BLaER1 treated with 17β-estradiol and CSF1 and Interleukin-3, amounts not matched to agents 10 nM and 100 nM (cell line): ENCODE data around the gene RALBP1.

Experiments
- H3K27ac ChIP-seq, 11 experiments: shearing (Covaris generic); formaldehyde crosslinking; 2 replicates each; pipeline ENCODE4 v1.8.1; 2022
- H3K27me3 ChIP-seq, 11 experiments: shearing (Covaris generic); formaldehyde crosslinking; 2 replicates each; pipeline ENCODE4 v1.8.1; 2022
- H3K36me3 ChIP-seq, 11 experiments: shearing (Covaris generic); formaldehyde crosslinking; 2 replicates each; pipeline ENCODE4 v1.8.1; 2022
- H3K4me1 ChIP-seq, 10 experiments: shearing (Covaris generic); formaldehyde crosslinking; 2 replicates each; pipeline ENCODE4 v1.8.1; 2022
- H3K4me2 ChIP-seq, 11 experiments: shearing (Covaris generic); formaldehyde crosslinking; 2 replicates each; pipeline ENCODE4 v1.8.1; 2022
- H3K4me3 ChIP-seq, 10 experiments: shearing (Covaris generic); formaldehyde crosslinking; 2 replicates each; pipeline ENCODE4 v1.8.1; 2022
- H3K9ac ChIP-seq, 11 experiments: shearing (Covaris generic); formaldehyde crosslinking; 2 replicates each; pipeline ENCODE4 v1.8.1; 2022
- H3K9me3 ChIP-seq, 11 experiments: shearing (Covaris generic); formaldehyde crosslinking; replicated peaks in 1 of 11; 2 replicates each; pipeline ENCODE4 v1.8.1; 2022
- H4K20me1 ChIP-seq, 11 experiments: shearing (Covaris generic); formaldehyde crosslinking; 2 replicates each; pipeline ENCODE4 v1.8.1; 2022
- Cebpa-rat ChIP-seq, 11 experiments: shearing (Covaris generic); IDR thresholded peaks; 2 replicates each; pipeline ENCODE4 v1.8.1; 2022

Gene RALBP1

DNA sequence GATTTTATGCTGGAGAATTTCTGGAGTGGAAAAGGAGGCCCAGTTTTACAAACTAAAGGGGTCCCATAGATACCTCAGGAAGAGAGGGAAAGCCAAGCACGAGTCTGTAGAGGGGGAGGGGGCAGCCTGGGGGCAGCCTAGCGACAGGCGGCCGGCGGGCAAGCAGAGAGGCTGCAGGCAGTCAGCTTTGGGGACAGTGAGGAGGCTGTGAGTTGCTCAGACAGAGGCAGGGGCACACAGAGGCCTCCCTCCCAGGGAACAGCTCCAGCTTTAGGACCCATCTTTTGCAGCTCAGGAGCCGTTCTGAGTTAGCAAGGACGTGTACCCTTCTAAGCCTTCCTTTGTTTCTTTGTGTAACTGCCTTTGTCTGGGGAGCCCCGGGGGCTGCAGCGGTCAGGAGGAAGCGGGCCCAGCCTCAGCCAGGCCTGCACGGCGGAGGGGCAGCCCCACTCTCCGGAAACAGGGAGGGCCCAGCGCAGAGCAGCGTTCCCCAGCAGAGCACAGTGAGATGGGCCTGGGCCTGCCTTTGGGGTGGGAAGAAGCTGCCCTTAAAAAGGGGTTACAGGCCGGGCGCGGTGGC lies 41.1 kb upstream of the RALBP1 start:
- H3K9ac ChIP-seq = peak overlapping the region in 4 of 11 experiments; percentile 36 to 52 (median 44); a peak in 3 of 22 replicates
- no peaks in the 10 kb centered on the region for H4K20me1 ChIP-seq
- H3K4me3 ChIP-seq = no peak overlapping the region
- H3K4me2 ChIP-seq = peak overlapping the region in 8 of 11 experiments; percentile 15 to 71 (median 47); a peak in 10 of 22 replicates
- peak overlapping the region in 6 of 11 experiments; percentile 7 to 69 (median 52); a peak in 6 of 22 replicates for H3K27ac ChIP-seq
- H3K36me3 ChIP-seq = no peaks in the 10 kb centered on the region
- H3K27me3 ChIP-seq = no peaks in the 10 kb centered on the region
- peaks cover 7 to 17% (median 14%) of the 10 kb centered on the region in 10 experiments; a peak in 19 of 20 replicates for H3K4me1 ChIP-seq
- H3K9me3 ChIP-seq = peaks cover 11 to 38% (median 22%) of the 10 kb centered on the region in 11 experiments; a peak in 21 of 22 replicates
- TF ChIP-seq Cebpa-rat (IDR thresholded peaks at IDR 0.05) = no peak

DNA sequence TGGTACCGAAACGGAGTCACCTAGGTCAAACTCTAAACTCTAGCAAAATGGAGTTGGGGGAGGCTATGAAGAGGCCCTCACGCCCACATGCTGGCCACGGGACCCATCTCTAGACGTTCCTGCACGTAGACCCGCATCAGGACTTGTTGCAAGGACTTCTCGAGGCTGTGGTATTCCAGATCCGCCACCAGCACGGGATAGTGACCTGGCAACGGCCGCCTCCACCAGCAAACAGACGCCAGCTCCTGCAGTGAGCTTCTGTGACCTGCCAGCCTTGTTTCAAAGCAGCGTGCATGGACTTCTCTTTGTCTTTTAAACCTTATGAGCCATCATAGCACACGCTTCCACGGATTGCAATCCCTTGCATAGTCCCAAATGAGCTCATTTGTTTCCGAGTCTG lies 40.3 kb upstream of the RALBP1 start:
- no peak overlapping the region for H3K27ac ChIP-seq
- H3K4me1 ChIP-seq = peaks cover 7 to 17% (median 14%) of the 10 kb centered on the region in 10 experiments; a peak in 19 of 20 replicates
- no peaks in the 10 kb centered on the region for H3K27me3 ChIP-seq
- H3K9ac ChIP-seq = no peak overlapping the region
- peaks cover 8 to 38% (median 22%) of the 10 kb centered on the region in 11 experiments; a peak in 21 of 22 replicates for H3K9me3 ChIP-seq
- no peak for TF ChIP-seq Cebpa-rat (IDR thresholded peaks at IDR 0.05)
- no peak overlapping the region for H3K4me2 ChIP-seq
- no peaks in the 10 kb centered on the region for H3K36me3 ChIP-seq
- H4K20me1 ChIP-seq = no peaks in the 10 kb centered on the region
- no peak overlapping the region for H3K4me3 ChIP-seq

DNA sequence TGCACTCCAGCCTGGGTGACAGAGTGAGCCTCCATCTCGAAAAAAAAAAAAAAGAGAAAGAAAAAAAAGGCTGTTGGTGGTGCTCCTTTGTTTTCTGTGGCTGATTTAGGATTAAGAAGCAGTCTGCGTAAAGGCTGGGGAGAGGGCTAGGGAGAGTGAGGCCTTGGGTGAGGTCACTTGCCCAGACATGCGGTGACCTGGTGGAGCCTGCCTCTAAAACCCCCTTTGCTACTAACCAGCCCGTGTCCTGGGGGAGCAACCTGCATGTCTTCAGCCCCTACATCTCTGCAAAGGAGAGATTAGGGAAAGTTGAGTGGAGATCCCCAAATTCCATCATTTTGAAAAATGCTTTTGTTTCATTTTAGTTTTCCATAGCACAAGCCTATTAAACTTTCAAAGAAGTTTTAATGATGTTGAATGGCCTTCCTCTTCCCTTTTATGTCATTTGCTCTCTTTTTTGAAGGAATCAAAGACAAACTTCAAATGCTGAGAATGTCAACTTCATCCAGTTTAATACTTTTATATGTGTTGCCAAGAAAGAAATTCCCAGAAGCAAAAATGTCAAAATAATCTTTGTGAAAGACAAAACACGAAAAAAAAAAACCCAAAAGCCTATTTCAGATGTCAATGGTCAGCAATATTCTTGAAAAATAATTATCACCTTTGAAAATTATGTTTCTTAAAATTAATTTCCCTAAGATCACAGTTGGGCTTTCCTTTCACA lies 38.9 kb upstream of the RALBP1 start:
- Histone ChIP-seq H3K4me3 (no peak overlapping the region), H3K36me3 (no peaks in the 10 kb centered on the region), H3K9ac (no peak overlapping the region), H4K20me1 (no peaks in the 10 kb centered on the region), H3K4me2 (no peak overlapping the region), H3K27me3 (no peaks in the 10 kb centered on the region), H3K27ac (no peak overlapping the region), H3K4me1 (peaks cover 7 to 17% (median 14%) of the 10 kb centered on the region in 10 experiments; a peak in 19 of 20 replicates), H3K9me3 (peaks cover 2 to 26% (median 14%) of the 10 kb centered on the region in 11 experiments; a peak in 20 of 22 replicates)
- no peak for TF ChIP-seq Cebpa-rat (IDR thresholded peaks at IDR 0.05)

DNA sequence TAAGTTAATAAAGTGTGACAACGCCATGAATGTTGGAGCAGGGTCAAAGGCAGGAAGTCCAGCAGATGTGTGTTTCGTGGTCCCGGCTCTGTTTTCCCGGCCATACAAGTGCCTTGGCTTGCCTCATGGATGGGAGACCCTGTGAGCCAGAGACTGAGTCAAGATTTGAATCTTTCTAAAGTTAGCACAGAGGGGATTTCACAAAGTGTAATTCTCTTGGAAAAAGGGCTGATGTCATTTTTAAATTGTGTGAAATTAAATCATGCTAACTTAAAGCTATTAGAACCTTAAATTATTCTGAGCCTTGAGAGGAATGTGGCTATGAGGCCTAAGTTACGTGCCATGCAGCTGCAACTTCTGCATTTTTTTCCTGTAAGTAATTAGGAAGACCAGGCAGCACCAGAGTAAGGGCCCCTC lies 38.3 kb upstream of the RALBP1 start:
- Histone ChIP-seq H3K4me1 (peaks cover 7 to 17% (median 14%) of the 10 kb centered on the region in 10 experiments; a peak in 19 of 20 replicates), H3K4me2 (no peak overlapping the region), H3K27ac (no peak overlapping the region), H3K36me3 (no peaks in the 10 kb centered on the region), H3K9ac (no peak overlapping the region), H3K4me3 (no peak overlapping the region), H3K27me3 (no peaks in the 10 kb centered on the region), H3K9me3 (peaks cover 0 to 20% (median 11%) of the 10 kb centered on the region in 11 experiments; a peak in 17 of 22 replicates), H4K20me1 (no peaks in the 10 kb centered on the region)
- no peak for TF ChIP-seq Cebpa-rat (IDR thresholded peaks at IDR 0.05)

DNA sequence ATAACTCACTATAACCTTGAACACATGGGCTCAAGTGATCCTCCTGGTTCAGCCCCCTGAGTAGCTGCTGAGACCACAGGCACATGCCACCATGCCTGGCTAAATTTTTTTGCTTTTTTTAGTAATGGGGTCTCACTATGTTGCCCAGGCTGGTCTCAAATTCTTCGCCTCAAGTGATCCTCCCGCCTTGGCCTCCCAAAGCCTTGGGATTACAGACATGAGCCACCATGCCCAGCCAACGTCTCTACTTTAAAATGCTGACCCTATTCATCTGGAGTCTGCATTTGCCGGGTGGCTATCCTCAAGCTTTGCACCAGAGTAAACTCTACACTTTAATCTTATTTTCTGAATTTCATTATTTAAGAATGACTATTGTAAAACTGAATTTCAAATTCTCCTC lies 37.6 kb upstream of the RALBP1 start:
- Histone ChIP-seq H3K4me1 (peaks cover 7 to 17% (median 14%) of the 10 kb centered on the region in 10 experiments; a peak in 19 of 20 replicates), H3K9ac (no peak overlapping the region), H3K27me3 (no peaks in the 10 kb centered on the region), H3K4me3 (no peak overlapping the region), H3K4me2 (no peak overlapping the region), H4K20me1 (no peaks in the 10 kb centered on the region), H3K36me3 (no peaks in the 10 kb centered on the region), H3K27ac (no peak overlapping the region), H3K9me3 (peaks cover 0 to 16% (median 7%) of the 10 kb centered on the region in 11 experiments; a peak in 13 of 22 replicates)
- no peak for TF ChIP-seq Cebpa-rat (IDR thresholded peaks at IDR 0.05)

DNA sequence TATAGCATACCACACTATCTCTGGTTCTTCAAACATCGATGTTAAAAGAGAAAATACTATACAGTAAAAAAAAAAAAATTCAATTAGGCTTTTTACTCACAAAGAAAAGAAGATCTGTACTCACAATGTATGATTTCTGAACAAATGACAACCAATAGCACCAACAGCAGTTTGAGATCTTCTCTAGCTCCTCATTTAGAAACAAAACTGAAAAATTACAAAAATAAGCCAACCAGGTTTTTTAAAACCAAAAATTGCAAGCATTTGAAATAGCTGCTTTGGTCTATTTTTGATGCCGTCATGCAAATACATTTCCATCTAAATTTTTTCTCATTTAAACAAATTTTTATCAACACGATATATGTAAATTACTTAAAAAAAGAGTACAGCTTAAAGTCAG lies 34.3 kb upstream of the RALBP1 start:
- H3K9ac ChIP-seq = no peak overlapping the region
- no peaks in the 10 kb centered on the region for H3K4me1 ChIP-seq
- no peaks in the 10 kb centered on the region for H3K27me3 ChIP-seq
- H3K4me3 ChIP-seq = no peak overlapping the region
- H3K36me3 ChIP-seq = no peaks in the 10 kb centered on the region
- H3K9me3 ChIP-seq = peaks cover 0 to 5% (median under 1%) of the 10 kb centered on the region in 11 experiments; a peak in 13 of 22 replicates
- H3K27ac ChIP-seq = no peak overlapping the region
- H4K20me1 ChIP-seq = no peaks in the 10 kb centered on the region
- no peak for TF ChIP-seq Cebpa-rat (IDR thresholded peaks at IDR 0.05)
- no peak overlapping the region for H3K4me2 ChIP-seq

DNA sequence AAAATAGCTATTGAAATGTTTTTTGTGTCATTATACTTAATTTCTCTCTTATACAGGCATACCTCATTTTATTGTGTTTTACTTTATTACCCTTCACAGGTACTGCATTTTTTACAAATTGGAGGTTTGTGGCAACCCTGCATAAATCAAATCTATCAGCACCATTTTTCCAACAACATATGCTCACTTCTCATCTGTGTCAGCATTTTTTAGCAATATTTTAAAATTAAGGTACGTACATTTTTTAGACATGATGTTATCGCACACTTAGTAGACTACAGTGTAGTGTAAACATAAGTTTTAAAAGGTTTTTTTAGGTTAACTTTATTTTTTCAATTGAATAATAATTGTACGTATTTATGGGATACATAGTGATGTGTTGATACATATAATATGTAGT lies 30.8 kb upstream of the RALBP1 start:
- TF ChIP-seq Cebpa-rat (IDR thresholded peaks at IDR 0.05) = no peak
- Histone ChIP-seq H3K9me3 (peaks cover 22 to 31% (median 26%) of the 10 kb centered on the region in 11 experiments), H3K4me1 (no peaks in the 10 kb centered on the region), H3K4me3 (no peak overlapping the region), H3K36me3 (no peaks in the 10 kb centered on the region; a peak in 1 of 22 replicates), H3K27ac (no peak overlapping the region), H3K4me2 (no peak overlapping the region), H4K20me1 (no peaks in the 10 kb centered on the region), H3K27me3 (no peaks in the 10 kb centered on the region), H3K9ac (no peak overlapping the region)

DNA sequence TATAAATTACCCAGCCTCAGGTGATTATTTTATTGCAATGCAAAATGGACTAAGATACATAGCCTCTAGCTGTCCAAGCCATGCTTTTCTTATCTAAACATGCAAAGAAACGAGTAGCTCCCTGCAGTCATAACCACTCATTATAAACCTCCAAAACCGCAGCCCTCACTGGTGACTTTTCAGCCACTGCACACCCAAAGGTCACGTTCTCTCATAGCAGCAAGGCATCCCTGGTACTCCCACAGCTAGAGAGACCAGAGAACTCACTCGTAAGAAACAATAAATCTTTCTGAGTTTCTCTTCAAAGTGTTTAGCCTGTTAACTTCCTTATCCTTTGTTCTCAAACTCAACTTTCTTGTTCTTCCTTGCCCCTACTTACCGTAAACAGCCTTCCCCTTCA lies 28.5 kb upstream of the RALBP1 start:
- H3K9me3 ChIP-seq = peaks cover 22 to 31% (median 26%) of the 10 kb centered on the region in 11 experiments
- no peak overlapping the region for H3K4me2 ChIP-seq
- H3K27me3 ChIP-seq = no peaks in the 10 kb centered on the region
- no peaks in the 10 kb centered on the region; a peak in 1 of 22 replicates for H3K36me3 ChIP-seq
- no peak overlapping the region for H3K27ac ChIP-seq
- H4K20me1 ChIP-seq = no peaks in the 10 kb centered on the region
- H3K4me3 ChIP-seq = no peak overlapping the region
- TF ChIP-seq Cebpa-rat (IDR thresholded peaks at IDR 0.05) = no peak
- H3K9ac ChIP-seq = no peak overlapping the region
- H3K4me1 ChIP-seq = no peaks in the 10 kb centered on the region

DNA sequence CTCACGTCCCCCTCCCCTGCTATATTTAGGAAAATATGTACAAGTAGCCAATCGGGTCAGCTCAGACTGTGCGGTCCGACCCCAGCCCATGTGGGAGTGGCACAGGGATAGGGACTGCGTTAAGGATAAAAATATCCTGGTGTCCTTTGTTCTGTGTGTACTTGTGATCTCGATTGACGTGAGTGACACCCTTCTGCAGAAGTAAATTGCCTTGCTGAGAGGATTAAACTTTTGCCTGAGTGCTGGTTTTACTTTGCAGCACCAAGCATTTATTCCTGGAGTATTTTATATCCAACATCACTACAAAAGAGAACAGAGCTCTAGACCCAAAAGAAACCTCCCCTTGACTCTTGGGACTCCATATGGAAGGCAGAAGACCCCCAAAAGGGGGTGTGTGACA lies 28.0 kb upstream of the RALBP1 start:
- H3K9ac ChIP-seq = no peak overlapping the region

More for the DNA sequence above, 28.0 kb upstream of the RALBP1 start:
- Histone ChIP-seq H3K27me3 (no peaks in the 10 kb centered on the region), H3K36me3 (no peaks in the 10 kb centered on the region; a peak in 1 of 22 replicates), H3K27ac (no peak overlapping the region), H3K4me3 (no peak overlapping the region), H4K20me1 (no peaks in the 10 kb centered on the region), H3K9me3 (peaks cover 22 to 31% (median 26%) of the 10 kb centered on the region in 11 experiments), H3K4me2 (no peak overlapping the region), H3K4me1 (no peaks in the 10 kb centered on the region)
- TF ChIP-seq Cebpa-rat (IDR thresholded peaks at IDR 0.05) = no peak
